A673 (cell line): ENCODE measurements around the gene LSM3. TPM values are rescaled to one million over a fixed set of nuclear protein-coding genes. Genes with fewer than 3 reads are reported as not detected.

Experiments used
- BruUV-seq: library from RNA; stranded (reverse); fragments of 400-500 nt; replicated peaks from 2 replicates; lab custom pipeline; 2021; lab: Mats Ljungman, UMichigan
- CTCF ChIA-PET: fragments of 300-600 bp; sonication (Branson Sonifier 250); formaldehyde crosslinking; loops from one replicate; lab custom pipeline; 2022; ENCODE audit warnings: antibody characterized with exemption; lab: Charles Lee
- POLR2A ChIA-PET: fragments of 300-600 bp; sonication (Branson Sonifier 250); formaldehyde crosslinking; loops from one replicate; lab custom pipeline; 2022; ENCODE audit warnings: antibody characterized with exemption; ENCODE audit not compliant: low non-redundant PET; lab: Charles Lee
- DNase-seq: peaks from one replicate; pipeline ENCODE4 v3.0.0-alpha.2; 2015; ENCODE audit warnings: low spot score
- H3K27ac ChIP-seq: fragments of 200-600 bp; sonication (generic); 2 replicates; pipeline ENCODE4 v1.5.1; 2016; ENCODE audit warnings: mixed run types, low read depth, mild to moderate bottlenecking, mixed read lengths, antibody characterized with exemption, low read length; ENCODE audit not compliant: poor library complexity, severe bottlenecking
- H3K27me3 ChIP-seq: fragments of 200-600 bp; sonication (generic); replicated peaks from 2 replicates; pipeline ENCODE4 v1.6.1; 2017; ENCODE audit warnings: mixed run types, low read depth, mild to moderate bottlenecking, mixed read lengths, antibody characterized with exemption, low read length; ENCODE audit not compliant: insufficient read depth, poor library complexity
- H3K36me3 ChIP-seq: fragments of 200-600 bp; sonication (generic); 2 replicates; pipeline ENCODE4 v1.6.1; 2016; ENCODE audit warnings: mixed run types, mild to moderate bottlenecking, mixed read lengths, antibody characterized with exemption, low read length; ENCODE audit not compliant: insufficient read depth, poor library complexity, severe bottlenecking
- H3K4me1 ChIP-seq: fragments of 200-600 bp; sonication (generic); 2 replicates; pipeline ENCODE4 v1.6.1; 2017; ENCODE audit warnings: mixed run types, mild to moderate bottlenecking, mixed read lengths, antibody characterized with exemption, low read length; ENCODE audit not compliant: insufficient read depth, poor library complexity, severe bottlenecking
- H3K4me3 ChIP-seq: fragments of 200-600 bp; sonication (generic); 2 replicates; pipeline ENCODE4 v1.5.1; 2016; ENCODE audit warnings: low read depth, mixed run types, mild to moderate bottlenecking, mixed read lengths, low read length; ENCODE audit not compliant: poor library complexity, severe bottlenecking
- H3K9me3 ChIP-seq: fragments of 200-600 bp; sonication (generic); 2 replicates; pipeline ENCODE4 v1.6.1; 2016; ENCODE audit warnings: mixed run types, low read depth, mild to moderate bottlenecking, mixed read lengths, antibody characterized with exemption, low read length; ENCODE audit not compliant: poor library complexity, severe bottlenecking
- EZH2 ChIP-seq: fragments of 200-600 bp; sonication (generic); IDR thresholded peaks from 2 replicates; pipeline ENCODE4 v1.6.1; 2017; ENCODE audit warnings: borderline replicate concordance, low read depth, mild to moderate bottlenecking, mixed read lengths, antibody characterized with exemption, low read length; ENCODE audit not compliant: poor library complexity, severe bottlenecking
- intact Hi-C: fragments of 100-400 bp; cut with micrococcal nuclease; formaldehyde crosslinking; loops from one replicate; pipeline ENCODE4 v1.10.0; 2022; ENCODE audit not compliant: unreplicated experiment
- total RNA-seq: library from RNA; stranded (reverse); gene quantifications from 2 replicates; pipeline ENCODE4 v1.2.3, GENCODE V29; 2021
- TF ChIP-seq, protein P1 (sequence below): fragments of 300-800, 200-600 bp; sonication (generic); conservative IDR thresholded peaks from 2 replicates; pipeline ENCODE4 v1.5.1; 2017; ENCODE audit warnings: low read depth, mild to moderate bottlenecking, antibody characterized with exemption, low read length, moderate library complexity, mixed read lengths

Gene LSM3
- total RNA-seq, 1 experiment from 2014 or later: 29.4 TPM

DNA sequence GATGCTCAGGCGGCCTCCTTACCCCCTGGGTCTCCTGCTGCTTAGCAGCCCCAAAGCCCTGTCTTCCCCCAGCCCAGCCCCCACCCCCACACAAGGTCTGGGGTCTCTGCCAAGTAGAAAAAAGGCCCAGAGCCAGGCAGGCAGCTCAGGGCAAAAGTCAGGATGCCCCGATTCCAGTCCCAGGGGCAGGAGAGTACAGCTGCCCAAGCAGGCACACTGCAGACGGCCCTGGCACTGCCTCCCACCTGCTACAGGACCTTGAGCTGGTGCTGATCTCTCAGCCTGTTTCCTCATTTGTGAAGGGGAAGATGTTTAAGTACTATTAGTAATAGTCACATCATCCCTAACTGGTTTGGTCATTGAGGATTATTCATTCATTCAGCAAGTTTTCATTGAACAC lies 41.2 kb upstream of the LSM3 start:
- CTCF ChIA-PET: no interaction called here
- BruUV-seq: no TSS peak
- Histone ChIP-seq H3K27ac (no peak overlapping the region), H3K27me3 (no peaks in the 10 kb centered on the region), H3K9me3 (no peaks in the 10 kb centered on the region), H3K4me3 (no peak overlapping the region), H3K36me3 (peaks cover 45% of the 10 kb centered on the region), H3K4me1 (no peaks in the 10 kb centered on the region)
- no peak for DNase-seq
- intact Hi-C loops: no loop called here
- no peak for TF ChIP-seq EZH2
- TF ChIP-seq, protein P1, sequence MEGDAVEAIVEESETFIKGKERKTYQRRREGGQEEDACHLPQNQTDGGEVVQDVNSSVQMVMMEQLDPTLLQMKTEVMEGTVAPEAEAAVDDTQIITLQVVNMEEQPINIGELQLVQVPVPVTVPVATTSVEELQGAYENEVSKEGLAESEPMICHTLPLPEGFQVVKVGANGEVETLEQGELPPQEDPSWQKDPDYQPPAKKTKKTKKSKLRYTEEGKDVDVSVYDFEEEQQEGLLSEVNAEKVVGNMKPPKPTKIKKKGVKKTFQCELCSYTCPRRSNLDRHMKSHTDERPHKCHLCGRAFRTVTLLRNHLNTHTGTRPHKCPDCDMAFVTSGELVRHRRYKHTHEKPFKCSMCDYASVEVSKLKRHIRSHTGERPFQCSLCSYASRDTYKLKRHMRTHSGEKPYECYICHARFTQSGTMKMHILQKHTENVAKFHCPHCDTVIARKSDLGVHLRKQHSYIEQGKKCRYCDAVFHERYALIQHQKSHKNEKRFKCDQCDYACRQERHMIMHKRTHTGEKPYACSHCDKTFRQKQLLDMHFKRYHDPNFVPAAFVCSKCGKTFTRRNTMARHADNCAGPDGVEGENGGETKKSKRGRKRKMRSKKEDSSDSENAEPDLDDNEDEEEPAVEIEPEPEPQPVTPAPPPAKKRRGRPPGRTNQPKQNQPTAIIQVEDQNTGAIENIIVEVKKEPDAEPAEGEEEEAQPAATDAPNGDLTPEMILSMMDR: no peak
- POLR2A ChIA-PET: no interaction called here

DNA sequence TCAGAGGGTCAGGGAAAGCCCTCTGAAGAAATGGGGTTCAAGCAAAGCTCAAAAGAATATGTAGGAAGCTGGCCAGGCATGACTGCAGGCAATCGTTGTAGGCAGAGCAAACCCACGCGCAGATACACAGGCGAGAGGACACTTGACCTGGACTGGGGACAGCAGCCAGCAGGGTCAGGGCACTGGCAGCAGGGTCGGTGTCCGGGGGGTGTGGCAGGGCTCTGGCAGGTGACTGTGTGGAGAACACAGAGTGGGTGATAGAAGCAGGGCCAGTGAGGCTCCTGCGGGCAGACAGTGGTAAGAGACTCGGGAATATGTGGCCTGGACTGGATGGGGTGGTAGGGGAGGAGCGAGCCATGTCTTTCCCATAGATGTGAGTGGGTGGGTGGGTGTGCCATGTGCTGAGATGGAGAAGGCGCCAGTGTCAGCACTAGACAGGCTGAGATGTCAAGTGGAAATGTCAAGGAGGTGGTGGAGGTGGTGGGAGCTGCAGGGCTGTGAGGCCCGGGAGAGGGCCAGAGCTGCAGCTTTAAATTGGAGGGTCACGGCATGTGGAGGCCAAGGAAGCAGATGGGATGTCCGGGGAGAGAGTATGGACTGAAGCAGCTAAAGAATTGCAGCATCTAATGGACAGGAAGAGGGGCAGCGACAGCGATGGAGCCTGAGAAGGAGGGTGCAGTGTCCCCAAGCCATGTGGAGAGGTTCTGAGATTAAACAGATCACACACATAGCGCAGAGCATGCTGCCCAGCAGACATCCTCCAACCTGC lies 40.3 kb upstream of the LSM3 start:
- no peaks in the 10 kb centered on the region for H3K4me1 ChIP-seq
- H3K4me3 ChIP-seq: no peak overlapping the region
- H3K9me3 ChIP-seq: no peaks in the 10 kb centered on the region
- peaks cover 41% of the 10 kb centered on the region for H3K36me3 ChIP-seq
- POLR2A ChIA-PET: no interaction called here
- DNase-seq: no peak
- no peaks in the 10 kb centered on the region for H3K27me3 ChIP-seq
- no TSS peak for BruUV-seq
- H3K27ac ChIP-seq: no peak overlapping the region
- intact Hi-C loops: no loop called here
- TF ChIP-seq, protein P1: no peak
- TF ChIP-seq EZH2: no peak
- CTCF ChIA-PET: no interaction called here

DNA sequence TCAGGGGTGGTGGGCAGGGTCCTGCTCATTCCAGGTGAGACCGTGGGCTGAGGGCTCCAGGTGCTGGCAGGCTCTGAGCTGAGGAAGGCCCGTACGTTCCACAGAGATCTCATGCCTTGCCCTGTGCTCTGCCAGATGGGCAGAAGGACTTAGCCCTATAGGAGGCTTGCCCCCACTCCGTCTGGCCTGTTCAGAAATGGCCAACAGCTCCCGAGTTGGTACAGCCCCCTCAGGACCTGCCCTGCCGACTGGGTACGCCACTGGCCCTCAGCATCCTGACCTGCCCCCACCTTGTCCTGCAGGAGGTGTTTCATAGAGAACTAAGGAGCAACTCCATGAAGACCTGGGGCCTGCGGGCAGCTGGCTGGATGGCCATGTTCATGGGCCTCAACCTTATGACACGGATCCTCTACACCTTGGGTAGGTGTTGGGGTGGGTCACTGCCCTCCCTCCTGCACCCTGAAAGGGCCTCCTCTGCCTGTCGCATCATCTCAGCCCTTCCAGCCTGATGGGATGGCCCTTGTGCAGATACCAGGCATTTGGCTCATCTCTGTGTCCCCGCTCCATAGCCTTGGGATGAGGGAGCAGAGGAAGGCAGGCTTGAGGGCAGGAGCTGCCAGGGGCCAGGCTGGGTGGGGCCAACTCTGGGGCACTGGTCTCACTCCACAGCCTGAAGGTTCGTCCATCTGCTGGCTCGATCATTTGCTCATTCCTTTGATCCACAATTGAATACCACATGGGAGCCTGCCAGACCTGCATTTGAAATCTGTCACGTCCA lies 39.5 kb upstream of the LSM3 start:
- Histone ChIP-seq H3K4me3 (no peak overlapping the region), H3K36me3 (peaks cover 33% of the 10 kb centered on the region), H3K4me1 (peaks cover 6% of the 10 kb centered on the region), H3K27me3 (no peaks in the 10 kb centered on the region), H3K27ac (no peak overlapping the region), H3K9me3 (no peaks in the 10 kb centered on the region)
- DNase-seq: no peak
- ChIA-PET POLR2A (no interaction called here), CTCF (no interaction called here)
- intact Hi-C loops: no loop called here
- no TSS peak for BruUV-seq
- no peak for TF ChIP-seq EZH2
- TF ChIP-seq, protein P1: no peak
